ENCODE data around the gene GABRR2.

GRCh38 chr6:89351671-89352277, 36.7 kb upstream of the GABRR2 start:
- TF ChIP-seq CTCF (IDR thresholded peaks at IDR 0.05; ENCODE audit: low read depth, low read length, missing input control) (no peak), RAD21 (IDR thresholded peaks at IDR 0.05) (no peak), SP1 (IDR thresholded peaks at IDR 0.05) (no peak)
